ENCODE measurements around the gene PRKAR2A.

The PRKAR2A gene

GRCh38 chr3:48759071-48759470 lies 88.6 kb downstream of the PRKAR2A start:
- Histone ChIP-seq H3K27me3 (replicated peaks; ENCODE audit: insufficient read depth, low read length) (no peaks in the 10 kb centered on the region), H3K4me2 (ENCODE audit: low read depth, low read length) (no peak overlapping the region), H3K79me2 (ENCODE audit: low read length) (no peaks in the 10 kb centered on the region), H4K20me1 (ENCODE audit: insufficient read depth, low read length) (no peaks in the 10 kb centered on the region), H3K27ac (ENCODE audit: low read length) (no peak overlapping the region), H2AFZ (ENCODE audit: low read length) (no peak overlapping the region), H3K4me1 (ENCODE audit: low read length) (no peaks in the 10 kb centered on the region), H3K9ac (ENCODE audit: low read length) (no peak overlapping the region), H3K9me2 (replicated peaks; ENCODE audit: insufficient read depth, low read length) (no peaks in the 10 kb centered on the region), H3K4me3 (ENCODE audit: low read length) (no peak overlapping the region), H3K36me3 (replicated peaks; ENCODE audit: insufficient read depth, low read length) (no peaks in the 10 kb centered on the region), H3F3A (ENCODE audit: insufficient read depth, low read length) (no peaks in the 10 kb centered on the region), H3K9me3 (replicated peaks; ENCODE audit: insufficient read depth, low read length) (no peaks in the 10 kb centered on the region)
- DNase-seq: no peak
- no peak for TF ChIP-seq EZH2phosphoT487 (IDR thresholded peaks at IDR 0.05; ENCODE audit: low read length)
- TF ChIP-seq, protein P1, sequence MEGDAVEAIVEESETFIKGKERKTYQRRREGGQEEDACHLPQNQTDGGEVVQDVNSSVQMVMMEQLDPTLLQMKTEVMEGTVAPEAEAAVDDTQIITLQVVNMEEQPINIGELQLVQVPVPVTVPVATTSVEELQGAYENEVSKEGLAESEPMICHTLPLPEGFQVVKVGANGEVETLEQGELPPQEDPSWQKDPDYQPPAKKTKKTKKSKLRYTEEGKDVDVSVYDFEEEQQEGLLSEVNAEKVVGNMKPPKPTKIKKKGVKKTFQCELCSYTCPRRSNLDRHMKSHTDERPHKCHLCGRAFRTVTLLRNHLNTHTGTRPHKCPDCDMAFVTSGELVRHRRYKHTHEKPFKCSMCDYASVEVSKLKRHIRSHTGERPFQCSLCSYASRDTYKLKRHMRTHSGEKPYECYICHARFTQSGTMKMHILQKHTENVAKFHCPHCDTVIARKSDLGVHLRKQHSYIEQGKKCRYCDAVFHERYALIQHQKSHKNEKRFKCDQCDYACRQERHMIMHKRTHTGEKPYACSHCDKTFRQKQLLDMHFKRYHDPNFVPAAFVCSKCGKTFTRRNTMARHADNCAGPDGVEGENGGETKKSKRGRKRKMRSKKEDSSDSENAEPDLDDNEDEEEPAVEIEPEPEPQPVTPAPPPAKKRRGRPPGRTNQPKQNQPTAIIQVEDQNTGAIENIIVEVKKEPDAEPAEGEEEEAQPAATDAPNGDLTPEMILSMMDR (IDR thresholded peaks at IDR 0.05; ENCODE audit: low read length): no peak

DNA sequence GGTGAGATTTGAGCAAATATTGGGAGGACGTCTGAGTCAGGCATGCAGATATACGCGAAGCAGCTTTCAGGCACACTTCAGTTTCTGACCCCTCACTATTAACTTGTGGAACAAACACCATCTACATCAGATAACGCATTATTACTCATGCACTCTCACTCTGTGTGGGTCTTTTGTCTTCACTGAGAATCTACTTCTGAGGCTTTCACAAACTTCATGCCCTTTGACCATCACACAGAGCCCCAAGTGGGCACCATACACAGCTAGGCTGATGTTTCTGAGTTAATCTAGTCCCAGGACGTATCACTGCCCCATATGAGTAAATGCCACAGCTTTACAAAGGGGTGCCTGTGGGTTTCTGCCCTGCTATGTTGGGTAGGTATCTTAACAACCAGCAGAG lies 91.0 kb downstream of the PRKAR2A start:
- Histone ChIP-seq H3K4me1 (ENCODE audit: low read length) (no peaks in the 10 kb centered on the region), H3K36me3 (replicated peaks; ENCODE audit: insufficient read depth, low read length) (no peaks in the 10 kb centered on the region), H3K4me3 (ENCODE audit: low read length) (no peak overlapping the region), H3K4me2 (ENCODE audit: low read depth, low read length) (no peak overlapping the region), H3K9me3 (replicated peaks; ENCODE audit: insufficient read depth, low read length) (no peaks in the 10 kb centered on the region), H3K79me2 (ENCODE audit: low read length) (no peaks in the 10 kb centered on the region), H3K27me3 (replicated peaks; ENCODE audit: insufficient read depth, low read length) (no peaks in the 10 kb centered on the region), H4K20me1 (ENCODE audit: insufficient read depth, low read length) (no peaks in the 10 kb centered on the region), H2AFZ (ENCODE audit: low read length) (no peak overlapping the region), H3K27ac (ENCODE audit: low read length) (no peak overlapping the region), H3K9me2 (replicated peaks; ENCODE audit: insufficient read depth, low read length) (no peaks in the 10 kb centered on the region), H3K9ac (ENCODE audit: low read length) (no peak overlapping the region), H3F3A (ENCODE audit: insufficient read depth, low read length) (no peaks in the 10 kb centered on the region)
- TF ChIP-seq EZH2phosphoT487 (IDR thresholded peaks at IDR 0.05; ENCODE audit: low read length): no peak
- TF ChIP-seq, protein P1 (IDR thresholded peaks at IDR 0.05; ENCODE audit: low read length): no peak
- no peak for TF ChIP-seq EZH2 (optimal IDR thresholded peaks at IDR 0.05; ENCODE audit: low read depth, low read length)
- DNase-seq: no peak

DNA sequence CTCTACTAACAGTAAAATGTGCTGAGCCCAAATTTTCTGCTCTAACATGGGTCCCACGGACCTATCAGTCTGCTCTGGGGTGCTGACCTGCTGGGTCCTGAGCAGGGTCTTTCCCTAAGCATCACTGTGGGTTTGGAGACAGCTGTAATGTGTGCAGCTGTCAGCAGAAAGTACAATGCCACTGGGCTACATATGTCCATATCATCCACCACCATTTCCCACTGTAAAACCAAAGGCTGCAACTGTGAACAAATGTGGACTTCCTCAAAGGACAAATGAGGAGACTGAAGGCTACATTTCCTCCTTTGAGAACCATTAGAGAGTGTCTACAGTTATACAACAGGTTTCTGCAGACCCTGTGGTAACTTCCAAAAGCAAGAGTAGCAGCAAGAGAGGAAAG lies 96.8 kb downstream of the PRKAR2A start:
- H3K9ac ChIP-seq (ENCODE audit: low read length): no peak overlapping the region
- no peaks in the 10 kb centered on the region for H3F3A ChIP-seq (ENCODE audit: insufficient read depth, low read length)
- no peaks in the 10 kb centered on the region for H3K27me3 ChIP-seq (replicated peaks; ENCODE audit: insufficient read depth, low read length)
- H3K27ac ChIP-seq (ENCODE audit: low read length): no peak overlapping the region
- no peaks in the 10 kb centered on the region for H3K9me2 ChIP-seq (replicated peaks; ENCODE audit: insufficient read depth, low read length)
- no peaks in the 10 kb centered on the region for H3K36me3 ChIP-seq (replicated peaks; ENCODE audit: insufficient read depth, low read length)
- no peaks in the 10 kb centered on the region for H3K79me2 ChIP-seq (ENCODE audit: low read length)
- H2AFZ ChIP-seq (ENCODE audit: low read length): no peak overlapping the region
- DNase-seq: no peak
- no peaks in the 10 kb centered on the region for H4K20me1 ChIP-seq (ENCODE audit: insufficient read depth, low read length)
- TF ChIP-seq, protein P1 (IDR thresholded peaks at IDR 0.05; ENCODE audit: low read length): no peak
- TF ChIP-seq EZH2phosphoT487 (IDR thresholded peaks at IDR 0.05; ENCODE audit: low read length) (no peak), EZH2 (optimal IDR thresholded peaks at IDR 0.05; ENCODE audit: low read depth, low read length) (no peak)
- no peaks in the 10 kb centered on the region for H3K9me3 ChIP-seq (replicated peaks; ENCODE audit: insufficient read depth, low read length)
- no peaks in the 10 kb centered on the region for H3K4me1 ChIP-seq (ENCODE audit: low read length)
- H3K4me3 ChIP-seq (ENCODE audit: low read length): no peak overlapping the region
- H3K4me2 ChIP-seq (ENCODE audit: low read depth, low read length): no peak overlapping the region

Data from MM.1S (cell line).